GM18507 (cell line): Measurements from ENCODE around the gene CACNA2D3.

Source experiments
- DNase-seq: peaks from one replicate; pipeline ENCODE4 v3.0.0; 2011; ENCODE audit warnings: low read depth; ENCODE audit not compliant: insufficient read length; ENCODE audit errors: extremely low spot score
- FAIRE-seq: peaks from 2 replicates; lab custom pipeline; 2011; peaks lifted over from hg19 to GRCh38; lab: Jason Lieb, UNC

Gene CACNA2D3

GRCh38 chr3:54484334-54484733, 362.0 kb downstream of the CACNA2D3 start:
- DNase-seq (no peak), FAIRE-seq (no peak)

DNA sequence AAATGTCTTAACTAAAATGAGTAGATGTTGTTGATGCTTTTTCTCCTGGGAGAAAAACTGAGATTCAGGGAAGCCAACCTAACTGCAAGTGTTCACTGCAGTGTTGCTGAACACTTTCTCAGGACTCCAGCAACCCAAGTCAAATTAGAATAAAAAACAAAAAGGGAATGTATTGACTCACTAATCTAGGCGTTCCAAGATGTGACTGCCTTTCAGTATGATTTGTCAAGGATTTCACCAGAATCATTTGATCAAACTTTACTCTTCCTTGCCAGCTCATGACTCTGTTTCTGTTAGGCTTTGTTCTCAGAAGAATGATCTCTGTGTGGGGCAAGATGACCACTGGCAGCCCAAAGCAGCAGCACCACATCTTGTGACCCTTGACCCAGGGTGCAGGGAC, 364.0 kb downstream of the CACNA2D3 start:
- FAIRE-seq (no peak), DNase-seq (no peak)

GRCh38 chr3:54488297-54488696, 365.9 kb downstream of the CACNA2D3 start:
- FAIRE-seq, result no peak

GRCh38 chr3:54494209-54494608, 371.9 kb downstream of the CACNA2D3 start:
- DNase-seq (no peak), FAIRE-seq (no peak)

More at GRCh38 chr3:54488297-54488696, 365.9 kb downstream of the CACNA2D3 start:
- DNase-seq, result no peak

- no peak for DNase-seq
- FAIRE-seq, result no peak
Measured at GRCh38 chr3:54506603-54507002, 384.3 kb downstream of the CACNA2D3 start.

DNA sequence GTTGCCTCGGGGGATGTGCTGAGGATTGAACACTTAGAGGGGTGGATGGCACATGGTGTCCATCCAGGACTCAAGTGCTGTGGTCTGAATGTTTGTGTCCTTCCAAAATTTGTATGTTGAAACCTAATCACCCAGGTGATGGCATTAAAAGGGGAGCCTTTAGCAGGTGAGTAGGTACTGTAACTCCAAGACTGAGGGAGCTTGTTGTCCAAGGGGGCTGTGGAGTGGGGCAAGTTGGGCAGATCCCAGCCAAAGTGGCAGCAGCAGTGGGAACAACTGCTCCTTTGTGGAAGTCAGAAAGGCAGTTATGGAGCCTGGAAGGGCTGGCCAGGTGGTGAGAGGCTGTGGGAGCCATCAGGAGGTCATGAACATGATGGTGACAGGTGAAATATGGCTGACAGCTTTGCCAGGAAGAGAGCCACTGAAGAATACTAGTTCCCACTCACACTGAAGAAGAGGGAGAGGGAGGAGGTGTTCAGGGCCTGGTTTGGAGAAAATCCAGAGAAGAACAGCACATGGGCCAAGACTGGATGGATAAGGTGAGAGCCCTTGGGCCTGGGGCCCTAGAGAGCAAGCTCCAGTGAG, 385.6 kb downstream of the CACNA2D3 start:
- DNase-seq (no peak), FAIRE-seq (no peak)

GRCh38 chr3:54510506-54510905, 388.2 kb downstream of the CACNA2D3 start:
- no peak for DNase-seq
- no peak for FAIRE-seq

- no peak for DNase-seq
- FAIRE-seq, result no peak
Measured at GRCh38 chr3:54511766-54512365, 389.5 kb downstream of the CACNA2D3 start.

GRCh38 chr3:54514006-54514405, 391.7 kb downstream of the CACNA2D3 start:
- DNase-seq (no peak), FAIRE-seq (no peak)

GRCh38 chr3:54514416-54514815, 392.1 kb downstream of the CACNA2D3 start:
- DNase-seq, result no peak
- FAIRE-seq, result no peak

- DNase-seq, result no peak
- no peak for FAIRE-seq
Measured at GRCh38 chr3:54515441-54516213, 393.3 kb downstream of the CACNA2D3 start.

DNA sequence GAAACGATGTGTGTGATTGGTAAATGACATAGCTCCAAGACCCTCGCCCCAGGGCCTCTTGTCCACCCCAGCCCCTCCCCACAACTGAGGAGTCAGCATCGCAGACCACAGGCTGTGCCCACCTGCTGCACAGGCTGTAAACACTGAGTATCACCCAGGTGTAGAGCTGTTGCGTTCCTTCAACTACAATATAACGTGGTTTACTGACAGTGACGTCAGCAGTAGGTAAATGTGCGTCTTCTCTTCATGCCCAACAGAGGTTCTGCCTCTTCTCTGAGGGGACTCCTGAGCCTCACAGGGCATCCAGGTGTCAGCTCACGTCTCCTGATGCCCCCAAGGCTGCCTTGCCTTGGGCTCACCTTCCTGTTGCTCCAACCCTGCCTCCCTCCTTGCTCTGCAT, 395.1 kb downstream of the CACNA2D3 start:
- no peak for DNase-seq
- FAIRE-seq, result no peak

- no peak for FAIRE-seq
Measured at GRCh38 chr3:54518011-54518675, 395.8 kb downstream of the CACNA2D3 start.

DNA sequence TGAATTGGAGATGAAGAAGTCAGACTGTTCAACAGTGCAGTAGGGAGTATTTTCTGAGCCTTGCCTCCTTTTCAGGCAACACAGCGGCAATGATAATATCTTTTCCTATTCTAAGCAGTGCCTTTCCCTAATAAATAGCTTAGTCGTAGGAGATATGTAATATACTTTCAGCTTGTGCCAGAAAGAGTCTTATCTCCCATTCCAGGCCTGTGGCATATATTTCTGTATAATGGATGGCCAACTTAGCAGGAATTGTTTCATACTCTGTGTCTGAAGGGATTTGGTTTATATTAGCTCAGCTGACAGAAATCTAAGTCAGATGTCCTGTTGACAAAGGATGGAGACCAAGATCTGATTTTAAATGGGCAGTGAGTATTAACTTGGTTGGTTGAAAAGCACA, 397.1 kb downstream of the CACNA2D3 start:
- FAIRE-seq (no peak), DNase-seq (no peak)

More at GRCh38 chr3:54518011-54518675, 395.8 kb downstream of the CACNA2D3 start:
- no peak for DNase-seq

DNA sequence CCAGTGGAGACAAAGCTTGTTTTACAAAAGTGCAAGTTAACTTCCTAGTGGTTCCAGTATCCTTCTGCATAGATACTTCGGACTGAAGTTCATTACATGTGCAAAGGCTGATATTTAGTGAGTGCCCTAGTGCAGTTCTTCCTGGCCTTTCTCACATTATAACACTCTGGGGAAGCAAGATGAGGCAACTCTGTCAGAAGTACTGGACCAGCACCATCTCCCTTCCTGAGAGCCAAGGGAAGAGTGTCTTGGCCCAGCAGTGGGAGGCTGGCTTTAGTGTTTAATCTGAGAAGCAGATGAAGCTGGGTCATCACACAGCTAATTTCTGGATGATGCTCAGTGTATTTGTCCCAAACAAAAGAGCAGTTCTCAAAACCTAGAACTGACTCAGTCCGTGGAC, 397.7 kb downstream of the CACNA2D3 start:
- DNase-seq (no peak), FAIRE-seq (no peak)

GRCh38 chr3:54527521-54527920, 405.2 kb downstream of the CACNA2D3 start:
- DNase-seq, result no peak
- FAIRE-seq, result no peak

GRCh38 chr3:54527953-54528352, 405.6 kb downstream of the CACNA2D3 start:
- FAIRE-seq, result no peak
- no peak for DNase-seq

DNA sequence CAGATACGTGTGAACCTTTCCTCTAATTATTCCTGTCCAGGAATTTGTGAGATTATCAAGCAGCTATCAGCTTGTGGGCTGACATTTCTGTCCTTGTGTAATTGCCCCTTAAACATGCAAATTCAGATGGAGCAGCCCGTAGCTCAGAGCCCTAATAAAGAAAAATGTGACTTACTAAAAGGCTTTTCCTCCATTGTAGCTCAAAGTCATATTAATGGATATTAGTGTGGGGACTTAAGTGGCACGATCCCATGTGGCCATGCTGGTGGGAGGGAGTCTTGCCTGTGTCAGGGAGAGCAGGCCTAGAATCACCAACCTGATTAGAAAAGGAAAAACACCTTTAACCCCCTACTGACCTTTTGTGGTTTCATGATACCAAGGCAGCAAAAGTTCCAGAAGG, 406.3 kb downstream of the CACNA2D3 start:
- FAIRE-seq (no peak), DNase-seq (no peak)

GRCh38 chr3:54530091-54530490, 407.7 kb downstream of the CACNA2D3 start:
- no peak for DNase-seq
- FAIRE-seq, result no peak

- FAIRE-seq (no peak), DNase-seq (no peak)
Measured at GRCh38 chr3:54530944-54531343, 408.6 kb downstream of the CACNA2D3 start.
